Motor neuron (in vitro differentiated cells): ENCODE results near the gene MYO1B. TPM values are rescaled to one million over a fixed set of nuclear protein-coding genes. Genes with fewer than 3 reads are reported as not detected.

Source experiments
- ATAC-seq, 8 experiments: fragments of 200-7000 bp; cut with Tn5 transposase; replicated peaks in 6 of 8; 2 replicates each; pipeline ENCODE4 v1.8.0; 2021; ENCODE audit warnings: mild to moderate bottlenecking in 8 of 8, moderate library complexity in 8 of 8
- H3K27ac ChIP-seq, 2 donors: fragments of 250-450 bp; sonication (Bioruptor Pico); 2 replicates each; pipeline ENCODE4 v1.9.0; 2021; ENCODE audit warnings: antibody characterized with exemption in 2 of 2, mild to moderate bottlenecking in 2 of 2, moderate library complexity in 1 of 2
- H3K4me1 ChIP-seq, 2 donors: fragments of 250-450 bp; sonication (Bioruptor Pico); replicated peaks in 1 of 2; 2 replicates each; pipeline ENCODE4 v1.6.1; 2021; ENCODE audit warnings: antibody characterized with exemption in 2 of 2, mild to moderate bottlenecking in 2 of 2, moderate library complexity in 1 of 2
- H3K4me3 ChIP-seq, 5 donors: fragments of 250-450 bp; sonication (Bioruptor Pico); 2 replicates each; pipeline ENCODE4 v1.9.0; 2021; ENCODE audit warnings: antibody characterized with exemption in 5 of 5, mild to moderate bottlenecking in 5 of 5, moderate library complexity in 4 of 5
- WGBS, 10 experiments: fragments of 450-650 bp; shearing (Covaris generic); methylation state at CpG; one replicate each; pipeline ENCODE4 v1.0.0; 2022; 5-methylcytosine and 5-hydroxymethylcytosine counted together
- in situ Hi-C, 9 experiments: fragments of 400-800 bp; cut with MboI; loops; one replicate each; pipeline ENCODE4 v1.15.0; 2021; ENCODE audit warnings: low sequenced_read_pairs in 9 of 9, low pct_unique_long_range_greater_than_20kb in 2 of 9; ENCODE audit not compliant: unreplicated experiment in 9 of 9
- total RNA-seq, 8 experiments: library from RNA; unstranded; fragments of 300-600 nt; gene quantifications; 2 replicates each; pipeline versions ENCODE4 v1.2.3 to v1.2.4, GENCODE V29; 2022

Gene MYO1B
- total RNA-seq, 8 experiments from 2014 or later, result 35.6 to 106 (median 51.5) TPM

- no peak overlapping the region for H3K27ac ChIP-seq
- in situ Hi-C loops, result no loop called here
- H3K4me1 ChIP-seq, result peaks cover 0 to 5% of the 10 kb centered on the region in 2 donors
- 0 to 100% (median 96%) methylated on average over 1 of the region's 1 CpG; no CpG with 5 or more reads in 2 of the 10 experiments for WGBS, 10 experiments
- H3K4me3 ChIP-seq, result no peak overlapping the region
- ATAC-seq, result peak in 3 of 8 experiments; percentile 35 to 52 (median 52)
Measured at GRCh38 chr2:191311627-191312026, 66.4 kb downstream of the MYO1B start.

DNA sequence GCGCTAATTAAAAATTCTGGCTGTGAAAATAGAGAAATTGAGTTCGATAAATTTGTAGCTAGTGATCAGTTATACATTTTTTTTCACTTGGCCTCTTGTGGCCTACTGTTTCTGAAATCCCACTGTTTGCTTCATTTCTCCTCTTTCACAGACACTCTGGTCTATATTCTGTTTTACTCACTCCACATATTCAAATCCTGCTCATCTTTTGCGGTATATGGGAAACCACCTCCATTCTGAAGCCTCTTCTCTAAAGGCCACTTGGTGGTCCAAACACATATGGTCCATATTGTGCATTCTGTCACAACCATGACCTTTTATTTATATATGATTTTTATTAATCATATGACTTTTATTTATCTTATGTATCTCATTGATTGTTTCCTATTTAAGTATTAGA lies 67.0 kb downstream of the MYO1B start:
- WGBS, 10 experiments, result 90 to 100% (median 99%) methylated on average over 1 to 3 of the region's 3 CpGs
- no peak overlapping the region for H3K4me3 ChIP-seq
- H3K4me1 ChIP-seq, result peaks cover 0 to 5% of the 10 kb centered on the region in 2 donors
- ATAC-seq, result no peak
- in situ Hi-C loops, result no loop called here
- H3K27ac ChIP-seq, result no peak overlapping the region

- no peak overlapping the region for H3K27ac ChIP-seq
- WGBS, 10 experiments, result 78 to 100% (median 100%) methylated on average over 1 of the region's 1 CpG; no CpG with 5 or more reads in 2 of the 10 experiments
- in situ Hi-C loops, result no loop called here
- ATAC-seq, result no peak
- no peak overlapping the region for H3K4me3 ChIP-seq
- H3K4me1 ChIP-seq, result peaks cover 0 to 5% of the 10 kb centered on the region in 2 donors
Measured at GRCh38 chr2:191312662-191313061, 67.5 kb downstream of the MYO1B start.

DNA sequence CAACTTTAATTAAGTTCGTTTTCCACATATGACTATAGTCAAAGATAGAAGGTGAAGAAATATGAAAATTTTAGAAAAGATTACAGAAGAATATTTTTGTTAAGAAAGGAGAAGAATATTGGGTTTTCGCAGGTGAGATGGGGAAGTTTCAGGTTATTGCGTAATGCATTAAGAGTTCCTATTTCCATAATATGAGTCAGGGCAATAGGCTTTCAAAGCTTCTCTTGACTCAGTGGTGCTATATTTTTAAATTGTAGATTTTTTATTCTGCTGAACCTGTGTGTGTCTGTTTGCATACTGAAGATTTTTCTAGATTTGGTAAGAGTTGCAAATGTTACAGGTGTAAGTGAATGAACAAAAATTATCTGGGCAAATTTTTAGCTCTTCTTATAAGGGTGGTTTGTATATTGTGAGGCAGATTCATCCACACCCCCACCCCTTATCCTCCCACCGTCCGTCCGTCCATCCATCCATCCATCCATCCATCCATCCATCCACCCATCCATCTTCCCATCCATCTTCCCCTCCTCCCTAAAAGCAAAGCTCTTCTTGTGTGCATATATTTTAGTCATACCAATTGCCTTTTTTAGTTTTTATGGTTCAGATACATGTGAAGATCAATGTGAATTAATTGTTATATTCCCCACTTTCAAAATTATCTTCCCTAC lies 69.6 kb downstream of the MYO1B start:
- no peak for ATAC-seq
- Histone ChIP-seq H3K4me1 (peaks cover 3 to 12% of the 10 kb centered on the region in 2 donors), H3K27ac (no peak overlapping the region), H3K4me3 (no peak overlapping the region)
- in situ Hi-C loops, result no loop called here
- WGBS, 10 experiments, result 85 to 100% (median 95%) methylated on average over 2 to 6 of the region's 6 CpGs

DNA sequence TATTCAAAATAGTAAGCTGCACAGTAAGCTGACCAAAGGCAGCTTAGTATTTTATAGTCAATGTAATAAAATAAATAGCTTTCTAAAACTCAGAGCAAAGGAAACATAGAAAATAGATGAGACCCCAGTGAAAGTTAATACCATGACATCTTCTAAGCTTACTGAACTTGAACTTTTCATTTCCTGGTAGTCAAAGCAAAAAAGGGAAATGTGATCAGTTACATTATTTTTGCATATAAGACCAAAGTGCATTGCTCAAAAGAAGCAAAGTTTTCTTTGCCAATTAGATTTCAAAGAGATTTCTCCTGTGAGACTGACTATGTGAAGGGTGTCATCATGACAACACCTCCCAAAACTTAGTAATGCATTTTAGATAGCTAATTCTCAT lies 70.2 kb downstream of the MYO1B start:
- peaks cover 3 to 12% of the 10 kb centered on the region in 2 donors for H3K4me1 ChIP-seq
- no peak overlapping the region for H3K4me3 ChIP-seq
- H3K27ac ChIP-seq, result no peak overlapping the region
- in situ Hi-C loops, result no loop called here
- ATAC-seq, result no peak

GRCh38 chr2:191316246-191316994 lies 71.2 kb downstream of the MYO1B start:
- no peak overlapping the region for H3K27ac ChIP-seq
- no peak overlapping the region for H3K4me3 ChIP-seq
- ATAC-seq, result peak in 1 of 8 experiments; percentile 13
- H3K4me1 ChIP-seq, result peaks cover 4 to 20% of the 10 kb centered on the region in 2 donors
- WGBS, 10 experiments, result 0 to 100% (median 62%) methylated on average over 1 to 4 of the region's 4 CpGs; no CpG with 5 or more reads in 1 of the 10 experiments
- in situ Hi-C loops, result no loop called here

DNA sequence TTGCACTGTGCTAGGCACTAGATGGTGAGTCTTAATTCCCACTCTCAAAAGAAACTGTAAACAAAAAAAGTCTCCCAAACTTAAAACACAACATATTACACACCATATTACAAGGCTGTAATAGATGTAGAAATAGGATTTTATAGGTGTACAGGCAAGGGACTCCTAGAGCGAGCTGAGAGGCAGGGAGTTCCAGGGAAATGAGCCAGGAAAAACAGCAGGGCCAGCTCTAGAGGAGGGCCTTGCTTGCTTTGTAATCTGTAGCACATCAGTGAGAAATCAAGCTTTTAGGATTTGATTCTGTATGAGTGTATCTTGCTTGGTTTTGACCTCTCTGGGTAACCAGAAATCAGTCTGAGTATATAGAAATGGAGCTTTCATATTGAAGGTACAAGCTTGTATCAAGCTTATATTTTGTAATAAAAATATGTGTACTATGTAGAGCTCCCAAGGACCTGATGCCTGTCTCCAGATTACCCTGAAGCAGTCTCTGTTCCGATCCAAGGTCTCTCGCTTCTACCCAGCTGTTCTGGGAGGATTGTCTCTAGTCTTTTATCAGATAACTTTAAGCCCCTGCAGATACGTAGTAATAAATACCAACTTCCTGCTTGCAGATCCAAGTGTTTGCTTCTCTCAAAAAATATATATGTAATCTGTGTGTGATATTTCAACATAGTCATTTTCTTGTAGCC lies 73.0 kb downstream of the MYO1B start:
- ATAC-seq, result peak in 2 of 8 experiments; percentile 3 to 20
- in situ Hi-C loops, result no loop called here
- WGBS, 10 experiments, result 13 to 100% (median 88%) methylated on average over 1 to 4 of the region's 4 CpGs; no CpG with 5 or more reads in 1 of the 10 experiments
- no peak overlapping the region for H3K27ac ChIP-seq
- H3K4me3 ChIP-seq, result no peak overlapping the region
- peaks cover 10 to 33% of the 10 kb centered on the region in 2 donors for H3K4me1 ChIP-seq

DNA sequence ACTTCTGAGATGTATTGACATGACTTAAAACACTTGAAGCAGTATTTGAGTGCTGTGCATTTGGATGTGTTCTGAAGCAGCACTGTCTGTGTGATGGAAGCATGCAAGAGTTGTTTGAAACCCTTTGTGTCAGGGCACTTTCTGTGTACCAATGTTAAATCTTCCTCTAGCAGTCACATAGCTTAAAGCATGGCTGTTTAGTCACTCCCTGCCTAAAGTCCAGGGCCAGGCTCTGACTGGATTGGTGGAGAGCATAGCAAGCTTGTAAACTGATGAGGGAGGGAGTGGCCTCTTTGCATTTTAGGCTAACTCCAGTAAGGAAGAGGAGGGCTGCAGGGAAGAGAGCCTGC lies 73.5 kb downstream of the MYO1B start:
- Histone ChIP-seq H3K4me1 (peaks cover 10 to 33% of the 10 kb centered on the region in 2 donors), H3K4me3 (no peak overlapping the region), H3K27ac (no peak overlapping the region)
- in situ Hi-C loops, result no loop called here
- peak; percentile 61 to 99 (median 72) for ATAC-seq

GRCh38 chr2:191319186-191319585 lies 74.0 kb downstream of the MYO1B start:
- WGBS, 10 experiments, result 5 to 100% (median 92%) methylated on average over 1 to 2 of the region's 2 CpGs; no CpG with 5 or more reads in 3 of the 10 experiments
- ATAC-seq, result peak in 5 of 8 experiments; percentile 17 to 69 (median 39)
- in situ Hi-C loops, result no loop called here
- Histone ChIP-seq H3K27ac (no peak overlapping the region), H3K4me3 (no peak overlapping the region), H3K4me1 (peaks cover 10 to 33% of the 10 kb centered on the region in 2 donors)

DNA sequence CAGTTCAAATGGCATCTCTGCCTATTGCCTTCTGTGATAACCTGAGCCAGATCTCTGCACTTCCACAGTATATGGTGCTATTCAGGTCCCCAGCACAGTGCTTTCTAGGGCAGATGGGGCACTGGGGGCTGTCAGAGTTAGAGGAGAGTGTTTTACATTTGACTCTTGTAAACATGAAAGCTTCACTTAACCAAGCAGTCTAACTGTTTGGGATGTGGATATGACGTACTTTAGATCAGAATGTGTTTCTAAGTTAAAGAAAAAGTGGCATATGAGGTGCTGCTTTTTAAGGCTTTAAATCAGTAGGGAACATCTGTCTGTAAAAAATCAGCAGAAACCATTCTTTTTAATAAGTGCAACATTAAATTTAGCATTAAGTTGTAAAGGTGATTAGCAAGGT lies 75.7 kb downstream of the MYO1B start:
- Histone ChIP-seq H3K4me1 (peaks cover 10 to 33% of the 10 kb centered on the region in 2 donors), H3K27ac (no peak overlapping the region), H3K4me3 (no peak overlapping the region)
- in situ Hi-C loops, result no loop called here
- ATAC-seq, result no peak
- WGBS, 10 experiments, result 80 to 100% (median 100%) methylated on average over 1 of the region's 1 CpG; no CpG with 5 or more reads in 4 of the 10 experiments

- H3K4me3 ChIP-seq, result no peak overlapping the region
- peaks cover 10 to 28% of the 10 kb centered on the region in 2 donors for H3K4me1 ChIP-seq
- peak in 7 of 8 experiments; percentile 6 to 96 (median 93) for ATAC-seq
- 18 to 100% (median 60%) methylated on average over 1 to 4 of the region's 4 CpGs; no CpG with 5 or more reads in 1 of the 10 experiments for WGBS, 10 experiments
- in situ Hi-C loops, result no loop called here
- peak overlapping the region; percentile 41 to 53 for H3K27ac ChIP-seq
Measured at GRCh38 chr2:191321861-191322662, 76.9 kb downstream of the MYO1B start.

- in situ Hi-C loops, result no loop called here
- H3K4me3 ChIP-seq, result no peak overlapping the region
- H3K4me1 ChIP-seq, result peaks cover 10 to 28% of the 10 kb centered on the region in 2 donors
- peak in 2 of 8 experiments; percentile 30 to 59 for ATAC-seq
- no peak overlapping the region for H3K27ac ChIP-seq
- WGBS, 10 experiments, result 70 to 100% (median 90%) methylated on average over 1 to 2 of the region's 2 CpGs; no CpG with 5 or more reads in 3 of the 10 experiments
Measured at GRCh38 chr2:191322828-191323506, 77.8 kb downstream of the MYO1B start.
